GM12891 (cell line): ENCODE results near the gene PCBP3.

Source experiments
- DNase-seq: peaks from one replicate; pipeline ENCODE4 v3.0.0; 2011; ENCODE audit warnings: low spot score; ENCODE audit not compliant: insufficient read length
- FAIRE-seq: peaks from 2 replicates; lab custom pipeline; 2011; peaks lifted over from hg19 to GRCh38; lab: Jason Lieb, UNC
- PAX5 ChIP-seq: IDR thresholded peaks from 2 replicates; pipeline ENCODE4 v1.6.1; 2011; ENCODE audit warnings: low read length, moderate library complexity, mild to moderate bottlenecking; ENCODE audit not compliant: insufficient read depth, severe bottlenecking
- POLR2A ChIP-seq: IDR thresholded peaks from 2 replicates; pipeline ENCODE4 v1.6.1; 2011; ENCODE audit warnings: low read depth, low read length, control low read depth
- POLR2AphosphoS5 ChIP-seq: IDR thresholded peaks from 2 replicates; pipeline ENCODE4 v1.6.1; 2011; ENCODE audit warnings: low read depth, low read length, control low read depth
- POU2F2 ChIP-seq: IDR thresholded peaks from 2 replicates; pipeline ENCODE4 v1.6.1; 2011; ENCODE audit warnings: low read depth, mild to moderate bottlenecking, control low read depth, low read length, moderate library complexity
- SPI1 ChIP-seq: IDR thresholded peaks from 2 replicates; pipeline ENCODE4 v1.6.1; 2011; ENCODE audit warnings: low read depth, low read length, control low read depth
- TAF1 ChIP-seq: IDR thresholded peaks from 2 replicates; pipeline ENCODE4 v1.6.1; 2011; ENCODE audit warnings: low read depth, low read length, control low read depth

PCBP3 gene

GRCh38 chr21:45794027-45794426 is 150.5 kb downstream of the PCBP3 start:
- DNase-seq (no peak), FAIRE-seq (no peak)
- TF ChIP-seq POLR2A: no peak
- no peak for TF ChIP-seq SPI1
- no peak for TF ChIP-seq POU2F2
- TF ChIP-seq PAX5: no peak
- TF ChIP-seq POLR2AphosphoS5: no peak
- no peak for TF ChIP-seq TAF1

DNA sequence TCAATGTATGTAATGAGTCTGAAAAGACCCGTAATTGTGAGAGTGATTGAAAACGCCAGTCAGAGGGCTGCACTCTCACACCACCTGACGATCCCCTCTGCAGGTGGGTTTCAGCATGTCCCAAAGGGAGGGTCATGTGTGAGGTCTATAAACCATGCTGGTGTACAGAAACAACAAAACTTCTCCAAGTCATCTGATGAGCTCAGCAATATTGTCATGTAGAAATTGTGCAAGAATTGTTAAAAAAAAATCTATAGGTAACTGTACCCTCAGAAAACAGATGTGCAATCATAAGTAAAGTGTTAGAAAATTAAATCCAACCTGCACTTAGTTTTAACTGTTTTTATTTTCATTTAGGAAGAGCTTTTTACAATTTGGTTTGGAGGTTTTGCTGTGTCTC is 152.5 kb downstream of the PCBP3 start:
- TF ChIP-seq POLR2AphosphoS5 (no peak), POU2F2 (no peak), TAF1 (no peak), SPI1 (no peak), POLR2A (no peak), PAX5 (no peak)
- no peak for DNase-seq
- no peak for FAIRE-seq

DNA sequence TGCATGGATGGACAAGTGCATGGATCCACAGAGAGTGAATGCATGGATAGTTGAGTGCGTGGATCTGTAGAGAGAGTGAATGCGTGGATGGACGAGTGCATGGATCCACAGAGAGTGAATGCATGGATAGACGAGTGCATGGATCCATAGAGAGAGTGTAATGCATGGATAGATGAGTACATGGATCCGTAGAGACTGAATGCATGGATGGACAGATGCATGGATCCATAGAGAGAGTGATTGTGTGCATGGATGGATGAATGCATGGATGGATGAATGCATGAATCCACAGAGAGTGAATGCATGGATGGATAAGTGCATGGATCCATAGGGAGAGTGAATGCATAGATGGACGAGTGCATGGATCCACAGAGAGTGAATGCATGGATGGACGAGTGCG is 153.8 kb downstream of the PCBP3 start:
- FAIRE-seq: no peak
- TF ChIP-seq POU2F2: no peak
- no peak for TF ChIP-seq POLR2A
- no peak for TF ChIP-seq POLR2AphosphoS5
- no peak for TF ChIP-seq TAF1
- no peak for TF ChIP-seq SPI1
- no peak for TF ChIP-seq PAX5
- no peak for DNase-seq

GRCh38 chr21:45799765-45800338 is 156.3 kb downstream of the PCBP3 start:
- no peak for FAIRE-seq
- no peak for TF ChIP-seq PAX5
- no peak for TF ChIP-seq POLR2A
- no peak for TF ChIP-seq POLR2AphosphoS5
- no peak for TF ChIP-seq TAF1
- no peak for TF ChIP-seq SPI1
- no peak for TF ChIP-seq POU2F2

GRCh38 chr21:45800339-45801080 is 157.0 kb downstream of the PCBP3 start:
- DNase-seq: no peak
- TF ChIP-seq TAF1 (no peak), POLR2A (no peak), PAX5 (no peak), SPI1 (no peak), POLR2AphosphoS5 (no peak), POU2F2 (no peak)
- no peak for FAIRE-seq

More at GRCh38 chr21:45799765-45800338, 156.3 kb downstream of the PCBP3 start:
- no peak for DNase-seq

DNA sequence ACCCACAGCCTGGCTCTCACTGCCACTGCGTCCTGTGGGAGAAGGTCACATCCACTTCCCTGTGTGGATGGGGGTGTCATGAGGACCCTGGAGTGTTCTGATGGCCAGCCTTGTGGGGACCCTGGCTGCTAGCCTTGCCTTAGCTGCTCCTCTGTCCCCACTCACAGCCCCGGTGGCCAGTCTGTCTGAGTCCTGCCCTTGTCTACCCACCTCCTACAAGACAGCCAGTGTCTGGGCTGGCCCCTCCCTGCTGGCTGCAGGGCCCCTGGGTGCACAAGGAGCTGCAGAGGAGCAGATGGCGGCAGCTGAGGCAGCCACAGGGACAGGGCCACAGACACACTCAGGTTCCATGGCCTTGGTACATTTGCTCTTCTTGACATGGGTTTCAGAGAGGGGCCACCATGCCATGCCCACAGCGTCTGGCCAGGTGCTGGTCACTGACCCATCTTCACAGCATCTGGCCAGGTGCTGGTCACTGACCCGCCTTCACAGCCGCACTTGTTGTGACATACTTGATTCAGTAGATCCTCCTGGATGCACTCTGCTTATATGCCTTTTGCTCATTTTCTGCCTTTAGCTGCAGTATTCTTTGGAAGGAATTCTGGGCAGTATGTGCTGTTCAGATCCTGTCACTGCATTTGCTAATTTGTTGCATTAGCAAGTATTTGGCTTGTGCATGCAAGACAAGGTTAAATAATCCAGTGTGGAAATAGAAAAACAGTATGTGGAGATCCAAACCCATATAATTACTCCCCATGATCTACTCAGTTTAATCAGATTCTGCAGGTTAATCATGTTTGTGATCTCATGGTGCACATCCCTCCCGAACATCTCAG is 157.8 kb downstream of the PCBP3 start:
- FAIRE-seq: no peak
- no peak for DNase-seq
- TF ChIP-seq SPI1: no peak

DNA sequence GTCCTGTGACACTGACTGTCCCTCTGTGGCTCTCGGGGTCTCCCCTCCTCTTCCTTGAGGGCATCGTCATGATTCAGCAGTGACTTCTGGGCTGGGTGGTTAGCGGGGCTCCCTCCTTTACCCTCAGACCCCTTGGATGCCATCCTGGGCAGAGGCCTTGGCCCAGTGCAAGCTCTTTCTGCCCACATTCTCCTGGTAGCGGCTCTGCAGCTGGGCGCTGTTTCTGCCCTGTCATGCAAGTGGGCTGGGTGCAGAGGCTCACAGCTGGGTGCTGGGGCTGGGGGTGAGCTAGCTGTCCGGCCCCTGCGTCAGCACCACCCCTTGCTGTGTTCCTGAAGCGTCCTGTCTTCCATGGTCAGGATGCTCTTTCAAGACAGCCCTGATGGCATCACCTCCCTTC is 158.5 kb downstream of the PCBP3 start:
- TF ChIP-seq TAF1: no peak
- no peak for TF ChIP-seq POLR2A
- no peak for TF ChIP-seq SPI1
- TF ChIP-seq PAX5: no peak
- no peak for TF ChIP-seq POLR2AphosphoS5
- TF ChIP-seq POU2F2: no peak
- no peak for DNase-seq
- FAIRE-seq: no peak

DNA sequence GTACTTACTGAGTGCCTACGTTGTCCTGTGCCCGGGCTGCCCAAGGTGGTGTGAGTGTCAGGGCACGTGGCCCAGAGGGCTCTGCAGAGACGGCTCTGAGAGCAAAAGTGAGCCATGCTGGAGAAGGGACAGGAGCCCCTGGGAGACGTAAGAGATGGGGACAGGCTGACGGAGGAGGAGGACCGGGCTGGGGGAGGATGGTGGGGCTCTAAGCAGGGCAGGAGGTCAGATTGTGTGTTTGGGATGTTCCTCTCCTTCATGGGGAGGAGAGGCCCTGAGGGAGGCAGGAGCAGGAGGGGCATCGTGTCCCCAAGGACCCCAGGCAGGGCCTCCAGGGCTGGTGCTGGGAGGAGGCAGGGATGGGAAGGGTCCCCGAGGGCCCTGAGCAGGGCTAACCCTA is 158.9 kb downstream of the PCBP3 start:
- FAIRE-seq (no peak), DNase-seq (no peak)
- TF ChIP-seq SPI1: no peak
- TF ChIP-seq PAX5: no peak

DNA sequence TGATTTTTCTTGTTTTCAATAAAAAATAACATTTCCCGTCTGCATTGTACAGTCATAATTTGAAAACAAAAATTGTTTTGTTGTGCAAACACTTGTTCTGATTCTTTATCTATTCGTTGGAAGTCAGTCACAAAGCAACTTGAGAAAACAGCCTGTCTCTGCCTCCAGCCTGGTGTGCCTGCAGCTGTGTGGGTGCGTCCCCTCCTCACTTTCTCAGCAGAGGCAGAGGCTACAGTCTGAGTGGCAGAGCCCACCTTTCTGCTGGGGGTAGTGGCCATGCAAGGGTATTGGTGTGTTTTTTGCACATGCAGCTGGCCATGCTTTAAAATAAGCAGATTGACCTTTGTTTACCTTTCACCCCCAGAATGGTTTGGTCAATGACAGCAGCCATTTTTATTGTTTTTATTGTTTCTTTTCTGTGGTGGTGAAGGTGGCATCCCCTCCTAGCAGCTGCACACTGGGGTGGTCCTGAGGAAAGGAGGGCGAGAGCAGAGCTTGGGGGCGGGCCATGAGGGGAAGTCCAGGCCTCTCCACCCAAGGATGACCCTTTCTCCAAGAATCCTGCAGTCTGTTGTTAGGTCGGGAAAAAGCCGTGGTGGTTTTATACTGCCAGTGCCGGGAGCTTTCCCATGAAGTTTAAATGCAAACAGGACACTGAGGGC is 159.6 kb downstream of the PCBP3 start:
- DNase-seq: no peak
- no peak for FAIRE-seq
- TF ChIP-seq SPI1 (no peak), POU2F2 (no peak), POLR2AphosphoS5 (no peak), TAF1 (no peak), POLR2A (no peak)

DNA sequence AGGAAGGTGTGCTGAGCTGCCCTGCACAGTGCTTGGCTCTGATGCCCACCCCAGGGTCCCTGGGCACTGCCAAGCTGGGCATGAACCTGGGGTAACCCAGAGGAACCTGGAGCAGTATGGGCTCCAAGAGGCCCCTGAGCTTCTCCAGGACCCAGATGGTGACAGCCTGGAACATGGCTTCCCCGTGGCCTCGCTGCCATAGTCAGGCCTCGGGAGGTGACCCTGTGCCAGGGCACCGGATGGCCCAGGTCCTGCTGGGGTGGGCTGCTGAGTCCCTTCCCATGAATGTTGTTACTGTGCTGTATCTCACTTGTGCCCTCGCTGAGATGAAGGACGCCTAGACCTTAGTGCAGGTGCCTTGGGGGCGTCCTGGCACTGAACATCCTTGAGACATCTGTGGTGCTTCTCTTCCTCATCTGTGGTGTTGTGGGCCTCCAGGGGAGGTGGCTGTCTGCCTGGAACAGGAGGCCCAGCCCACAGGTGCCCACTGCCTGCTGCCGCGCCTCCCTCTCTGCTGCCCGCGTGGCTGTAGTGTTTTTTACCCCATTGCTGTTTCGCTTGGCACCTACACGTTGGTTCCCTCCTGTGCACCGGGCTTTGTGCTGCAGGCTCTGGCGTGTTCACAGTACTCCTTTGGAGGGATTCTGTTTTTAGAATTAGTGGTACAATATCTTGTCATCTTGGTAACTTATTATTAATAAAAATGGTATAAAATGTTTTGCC is 160.3 kb downstream of the PCBP3 start:
- TF ChIP-seq POLR2A (no peak), SPI1 (no peak), POLR2AphosphoS5 (no peak), TAF1 (no peak), PAX5 (no peak), POU2F2 (no peak)
- no peak for DNase-seq
- no peak for FAIRE-seq
